Astrocyte (in vitro differentiated cells and primary cell): ENCODE measurements around the gene LAMB4. TPM values are rescaled to one million over a fixed set of nuclear protein-coding genes. Genes with fewer than 3 reads are reported as not detected.

Experiments
- DNase-seq: peaks from one replicate; pipeline ENCODE4 v3.0.0-alpha.2; 2010; ENCODE audit warnings: low read depth
- FAIRE-seq: peaks from 2 replicates; lab custom pipeline; 2011; peaks lifted over from hg19 to GRCh38; lab: Jason Lieb, UNC
- H2AFZ ChIP-seq: 2 replicates; pipeline ENCODE4 v1.6.0; 2012; ENCODE audit warnings: low read depth, low read length, inconsistent platforms
- H3K27ac ChIP-seq: 2 replicates; pipeline ENCODE4 v1.5.1; 2011; ENCODE audit warnings: low read depth, low read length, inconsistent platforms
- H3K27me3 ChIP-seq: 2 replicates; pipeline ENCODE4 v1.6.0; 2011; ENCODE audit warnings: low read length, inconsistent platforms; ENCODE audit not compliant: insufficient read depth
- H3K36me3 ChIP-seq: 2 replicates; pipeline ENCODE4 v1.5.1; 2011; ENCODE audit warnings: low read length, inconsistent platforms; ENCODE audit not compliant: insufficient read depth
- H3K4me1 ChIP-seq: 2 replicates; pipeline ENCODE4 v1.5.1; 2011; ENCODE audit warnings: low read length, inconsistent platforms; ENCODE audit not compliant: insufficient read depth
- H3K4me2 ChIP-seq: 2 replicates; pipeline ENCODE4 v1.6.0; 2012; ENCODE audit warnings: low read length, inconsistent platforms
- H3K4me3 ChIP-seq: 2 replicates; pipeline ENCODE4 v1.5.1; 2011; ENCODE audit warnings: low read depth, mild to moderate bottlenecking, low read length, inconsistent platforms; ENCODE audit not compliant: insufficient read depth
- H3K79me2 ChIP-seq: 2 replicates; pipeline ENCODE4 v1.6.0; 2012; ENCODE audit warnings: mild to moderate bottlenecking, low read length, inconsistent platforms; ENCODE audit not compliant: insufficient read depth
- H3K9ac ChIP-seq: 2 replicates; pipeline ENCODE4 v1.6.0; 2012; ENCODE audit warnings: mild to moderate bottlenecking, low read length, inconsistent platforms
- H3K9me3 ChIP-seq: 2 replicates; pipeline ENCODE4 v1.5.1; 2012; ENCODE audit warnings: low read depth, mild to moderate bottlenecking, low read length, inconsistent platforms; ENCODE audit not compliant: insufficient read depth
- H4K20me1 ChIP-seq: 2 replicates; pipeline ENCODE4 v1.6.0; 2012; ENCODE audit warnings: low read length, inconsistent platforms; ENCODE audit not compliant: insufficient read depth
- H3K27ac Mint-ChIP-seq: one replicate; pipeline ENCODE4 v1.8.0; 2021; ENCODE audit warnings: mild to moderate bottlenecking, mixed read lengths; ENCODE audit not compliant: unreplicated experiment
- H3K27me3 Mint-ChIP-seq: one replicate; pipeline ENCODE4 v1.8.0; 2021; ENCODE audit warnings: low read depth, mixed read lengths; ENCODE audit not compliant: unreplicated experiment
- H3K36me3 Mint-ChIP-seq: one replicate; pipeline ENCODE4 v1.8.0; 2021; ENCODE audit warnings: low read depth, mixed read lengths; ENCODE audit not compliant: unreplicated experiment
- H3K4me1 Mint-ChIP-seq: one replicate; pipeline ENCODE4 v1.8.0; 2021; ENCODE audit warnings: low read depth, mixed read lengths; ENCODE audit not compliant: unreplicated experiment
- H3K4me3 Mint-ChIP-seq: one replicate; pipeline ENCODE4 v1.8.0; 2021; ENCODE audit warnings: mild to moderate bottlenecking, moderate library complexity, mixed read lengths; ENCODE audit not compliant: unreplicated experiment
- H3K9me3 Mint-ChIP-seq: one replicate; pipeline ENCODE4 v1.8.0; 2021; ENCODE audit warnings: mild to moderate bottlenecking, mixed read lengths; ENCODE audit not compliant: unreplicated experiment
- CTCF ChIP-seq: IDR thresholded peaks from 2 replicates; pipeline ENCODE4 v1.5.1; 2011; ENCODE audit warnings: low read depth, mild to moderate bottlenecking, inconsistent platforms, low read length, moderate library complexity; ENCODE audit not compliant: insufficient read depth
- EZH2 ChIP-seq: IDR thresholded peaks from 2 replicates; pipeline ENCODE4 v1.6.1; 2012; ENCODE audit warnings: mild to moderate bottlenecking, low read length, inconsistent platforms; ENCODE audit not compliant: insufficient read depth
- total RNA-seq: library from RNA; stranded (reverse); gene quantifications from 2 replicates; pipeline ENCODE4 v1.2.1, GENCODE V29; 2021

LAMB4 gene
- total RNA-seq, 1 donor from 2014 or later: 0.16 TPM

GRCh38 chr7:108093341-108093740, 36.8 kb downstream of the LAMB4 start:
- Histone ChIP-seq H3K27ac (no peak overlapping the region), H3K4me1 (peaks cover 25% of the 10 kb centered on the region), H2AFZ (no peak overlapping the region), H4K20me1 (no peaks in the 10 kb centered on the region), H3K27me3 (no peaks in the 10 kb centered on the region), H3K9ac (no peak overlapping the region), H3K4me3 (no peak overlapping the region), H3K36me3 (no peaks in the 10 kb centered on the region), H3K4me2 (no peak overlapping the region), H3K9me3 (no peaks in the 10 kb centered on the region), H3K79me2 (no peaks in the 10 kb centered on the region)
- DNase-seq: no peak
- TF ChIP-seq EZH2 (no peak), CTCF (no peak)
- Mint-ChIP-seq H3K27ac (no peak overlapping the region), H3K4me1 (peaks cover 47% of the 10 kb centered on the region), H3K27me3 (no peaks in the 10 kb centered on the region), H3K36me3 (no peaks in the 10 kb centered on the region), H3K9me3 (peaks cover 4% of the 10 kb centered on the region), H3K4me3 (no peak overlapping the region)
- no peak for FAIRE-seq

DNA sequence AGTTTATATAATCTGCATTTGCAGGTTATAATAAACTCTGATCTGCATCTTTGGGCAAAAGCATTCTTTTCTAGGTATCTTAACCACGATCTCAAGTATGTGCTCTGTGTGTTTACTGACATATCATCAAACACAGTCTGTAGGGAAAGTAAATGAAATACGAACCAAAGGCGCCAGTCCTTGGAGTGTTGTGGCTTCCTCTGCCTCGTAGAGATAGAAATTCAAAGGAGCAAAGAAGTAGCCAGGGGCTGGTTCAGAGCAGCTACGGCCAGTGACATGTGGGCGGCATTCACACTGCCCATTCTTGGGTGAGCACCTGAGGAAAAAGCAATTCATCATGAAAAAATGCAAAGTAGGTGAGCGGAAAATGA, 38.7 kb downstream of the LAMB4 start:
- H3K4me3 Mint-ChIP-seq: no peak overlapping the region
- Histone ChIP-seq H3K4me1 (peaks cover 25% of the 10 kb centered on the region), H3K4me3 (no peak overlapping the region), H3K4me2 (no peak overlapping the region), H3K27ac (no peak overlapping the region), H2AFZ (no peak overlapping the region), H3K36me3 (no peaks in the 10 kb centered on the region), H4K20me1 (no peaks in the 10 kb centered on the region), H3K9ac (no peak overlapping the region), H3K79me2 (no peaks in the 10 kb centered on the region), H3K27me3 (no peaks in the 10 kb centered on the region), H3K9me3 (no peaks in the 10 kb centered on the region)
- no peaks in the 10 kb centered on the region for H3K27me3 Mint-ChIP-seq
- peak overlapping the region; percentile 73 for H3K27ac Mint-ChIP-seq
- no peak for FAIRE-seq
- H3K36me3 Mint-ChIP-seq: no peaks in the 10 kb centered on the region
- H3K9me3 Mint-ChIP-seq: peaks cover 4% of the 10 kb centered on the region
- peak; percentile 55 for DNase-seq
- TF ChIP-seq CTCF: no peak
- no peak for TF ChIP-seq EZH2
- peaks cover 46% of the 10 kb centered on the region for H3K4me1 Mint-ChIP-seq

DNA sequence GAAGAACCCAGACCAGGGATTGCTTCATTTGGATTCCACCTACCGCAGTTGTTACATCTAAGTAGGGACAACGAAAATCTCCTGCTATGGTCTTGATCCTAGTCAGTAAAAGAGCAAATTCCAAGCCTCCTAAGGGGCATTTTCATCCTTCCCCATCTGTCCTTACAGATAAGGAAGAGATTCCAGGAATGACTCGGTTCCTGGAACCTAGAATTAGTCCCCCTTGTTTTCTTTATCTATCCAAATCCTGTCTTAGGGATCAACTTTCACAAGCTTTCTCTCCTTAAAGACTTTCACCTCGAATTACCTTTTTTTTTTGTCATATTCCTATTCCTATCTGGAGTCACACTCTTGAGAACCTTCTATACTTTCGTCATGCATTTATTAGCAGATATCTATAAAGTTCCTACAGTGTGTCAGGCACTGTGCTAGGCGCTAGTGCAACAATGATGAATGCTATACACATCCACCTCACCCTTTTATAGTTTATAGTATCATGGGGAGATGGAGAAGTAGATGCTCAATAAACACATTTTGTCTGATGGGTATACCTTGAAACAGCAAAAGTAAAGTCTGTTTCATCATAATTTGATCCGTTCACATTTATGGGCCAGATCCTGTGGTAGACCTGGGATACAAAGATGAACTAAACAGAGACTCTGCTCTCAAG, 39.2 kb downstream of the LAMB4 start:
- Mint-ChIP-seq H3K4me3 (no peak overlapping the region), H3K9me3 (peaks cover 4% of the 10 kb centered on the region), H3K27ac (no peak overlapping the region), H3K36me3 (no peaks in the 10 kb centered on the region), H3K4me1 (peaks cover 44% of the 10 kb centered on the region), H3K27me3 (no peaks in the 10 kb centered on the region)
- H4K20me1 ChIP-seq: no peaks in the 10 kb centered on the region
- no peak overlapping the region for H3K4me3 ChIP-seq
- H3K27ac ChIP-seq: no peak overlapping the region
- TF ChIP-seq EZH2: no peak
- TF ChIP-seq CTCF: no peak
- no peaks in the 10 kb centered on the region for H3K27me3 ChIP-seq
- no peak overlapping the region for H3K9ac ChIP-seq
- no peak for FAIRE-seq
- H3K4me1 ChIP-seq: peaks cover 25% of the 10 kb centered on the region
- no peak overlapping the region for H2AFZ ChIP-seq
- DNase-seq: no peak
- no peak overlapping the region for H3K4me2 ChIP-seq
- no peaks in the 10 kb centered on the region for H3K36me3 ChIP-seq
- H3K79me2 ChIP-seq: no peaks in the 10 kb centered on the region
- no peaks in the 10 kb centered on the region for H3K9me3 ChIP-seq
